Fibroblast of villous mesenchyme (primary cell): ENCODE data around the gene NHS. TPM values are rescaled to one million over a fixed set of nuclear protein-coding genes. Genes with fewer than 3 reads are reported as not detected.

Experiments used
- DNase-seq: peaks from one replicate; pipeline ENCODE4 v3.0.0-alpha.2; 2010; ENCODE audit warnings: low read depth
- H3K4me3 ChIP-seq: 2 replicates; pipeline ENCODE4 v1.5.1; 2011; ENCODE audit warnings: low read depth, mild to moderate bottlenecking, low read length
- total RNA-seq: library from RNA; depleted of rRNA; stranded (reverse); fragments of >200 nt; gene quantifications from 2 replicates; pipeline ENCODE4 v1.2.3, GENCODE V29; 2012
- TF ChIP-seq, protein P1 (sequence below): IDR thresholded peaks from 2 replicates; pipeline ENCODE4 v1.5.1; 2012; ENCODE audit warnings: low read depth, mild to moderate bottlenecking, low read length; ENCODE audit not compliant: insufficient read depth

NHS gene
- total RNA-seq, 1 donor, result 5.2 TPM

DNA sequence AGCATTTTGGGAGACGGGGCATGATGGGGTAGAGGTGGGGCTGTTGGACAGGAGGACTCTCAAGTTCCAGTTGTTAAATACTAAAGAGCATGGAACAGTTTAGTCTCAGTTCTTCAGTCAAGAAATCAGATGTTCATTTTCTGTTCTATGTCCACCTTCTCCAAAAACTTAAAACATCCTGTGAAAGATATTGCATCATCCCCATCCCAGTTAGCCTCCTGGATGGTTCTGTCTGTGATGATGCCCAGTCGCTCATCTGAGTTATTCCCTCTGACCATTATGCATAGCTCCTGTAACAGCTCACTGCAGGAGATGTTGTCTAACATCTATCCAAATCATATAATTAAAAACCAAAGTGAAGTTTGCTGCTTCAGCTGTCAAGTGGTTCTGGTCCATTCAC is 330.2 kb downstream of the NHS start:
- no peak for DNase-seq
- TF ChIP-seq, protein P1, sequence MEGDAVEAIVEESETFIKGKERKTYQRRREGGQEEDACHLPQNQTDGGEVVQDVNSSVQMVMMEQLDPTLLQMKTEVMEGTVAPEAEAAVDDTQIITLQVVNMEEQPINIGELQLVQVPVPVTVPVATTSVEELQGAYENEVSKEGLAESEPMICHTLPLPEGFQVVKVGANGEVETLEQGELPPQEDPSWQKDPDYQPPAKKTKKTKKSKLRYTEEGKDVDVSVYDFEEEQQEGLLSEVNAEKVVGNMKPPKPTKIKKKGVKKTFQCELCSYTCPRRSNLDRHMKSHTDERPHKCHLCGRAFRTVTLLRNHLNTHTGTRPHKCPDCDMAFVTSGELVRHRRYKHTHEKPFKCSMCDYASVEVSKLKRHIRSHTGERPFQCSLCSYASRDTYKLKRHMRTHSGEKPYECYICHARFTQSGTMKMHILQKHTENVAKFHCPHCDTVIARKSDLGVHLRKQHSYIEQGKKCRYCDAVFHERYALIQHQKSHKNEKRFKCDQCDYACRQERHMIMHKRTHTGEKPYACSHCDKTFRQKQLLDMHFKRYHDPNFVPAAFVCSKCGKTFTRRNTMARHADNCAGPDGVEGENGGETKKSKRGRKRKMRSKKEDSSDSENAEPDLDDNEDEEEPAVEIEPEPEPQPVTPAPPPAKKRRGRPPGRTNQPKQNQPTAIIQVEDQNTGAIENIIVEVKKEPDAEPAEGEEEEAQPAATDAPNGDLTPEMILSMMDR, result no peak
- no peak overlapping the region for H3K4me3 ChIP-seq

DNA sequence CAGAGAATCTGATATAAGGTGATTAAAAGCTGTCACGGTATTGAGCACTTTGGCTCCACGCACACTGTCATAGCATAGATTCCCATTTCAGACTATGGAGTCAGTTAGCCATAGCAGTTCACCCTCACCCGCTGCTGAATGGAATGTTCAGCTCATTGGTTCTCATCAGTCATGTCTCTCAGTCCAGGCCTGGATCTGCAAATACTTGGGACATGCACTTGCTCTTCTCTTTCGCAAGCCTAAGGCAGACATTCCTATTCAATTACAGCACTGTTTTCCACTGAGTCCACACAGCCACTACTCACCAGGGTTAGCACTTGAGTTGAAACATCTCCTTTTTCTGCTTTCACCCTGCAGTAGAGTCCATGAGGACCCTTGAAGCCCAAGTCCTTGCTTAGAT is 331.7 kb downstream of the NHS start:
- H3K4me3 ChIP-seq, result no peak overlapping the region
- DNase-seq, result peak; percentile 59
- TF ChIP-seq, protein P1, result no peak

DNA sequence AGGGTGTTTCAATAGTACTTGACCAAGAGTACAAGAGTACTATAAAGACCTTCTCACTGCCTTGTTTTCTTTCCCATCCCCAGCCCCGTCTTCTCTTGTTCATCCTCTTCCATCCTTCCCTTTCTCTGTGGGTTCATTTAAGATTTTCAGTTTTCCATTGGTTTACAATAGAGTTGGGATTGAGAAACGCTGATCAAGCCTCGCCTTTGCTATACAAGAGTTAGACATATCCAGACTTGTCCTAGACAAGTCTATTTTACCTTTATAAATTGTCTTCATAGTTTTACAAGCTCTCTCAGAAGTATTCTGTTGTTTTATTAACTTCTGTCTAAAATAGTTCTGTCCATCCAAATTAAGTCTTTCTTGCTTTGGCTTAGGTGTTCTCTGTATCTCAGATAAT is 332.7 kb downstream of the NHS start:
- no peak for DNase-seq
- no peak overlapping the region for H3K4me3 ChIP-seq
- TF ChIP-seq, protein P1, result no peak

DNA sequence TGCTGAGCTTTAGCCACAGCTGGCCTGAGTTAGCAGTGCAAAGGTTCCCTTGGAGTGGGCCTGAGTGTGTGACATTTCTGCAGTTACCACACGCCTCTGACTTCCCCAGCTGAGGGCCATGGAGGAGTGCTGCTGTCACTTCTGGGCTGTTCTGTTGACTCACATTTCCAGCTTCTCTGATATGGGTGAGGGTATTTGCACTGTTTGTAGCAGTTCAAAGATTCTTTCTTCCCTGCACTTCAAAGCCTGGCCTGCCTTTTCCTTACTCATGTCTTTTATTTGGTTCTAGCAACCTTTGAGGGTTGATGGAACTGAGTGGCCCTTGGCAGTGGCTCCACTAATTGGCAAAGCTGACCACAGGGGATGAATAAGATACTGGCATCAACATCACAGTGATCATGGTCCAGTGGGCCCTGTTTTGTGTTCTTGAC is 335.9 kb downstream of the NHS start:
- no peak overlapping the region for H3K4me3 ChIP-seq
- TF ChIP-seq, protein P1, result no peak
- no peak for DNase-seq

DNA sequence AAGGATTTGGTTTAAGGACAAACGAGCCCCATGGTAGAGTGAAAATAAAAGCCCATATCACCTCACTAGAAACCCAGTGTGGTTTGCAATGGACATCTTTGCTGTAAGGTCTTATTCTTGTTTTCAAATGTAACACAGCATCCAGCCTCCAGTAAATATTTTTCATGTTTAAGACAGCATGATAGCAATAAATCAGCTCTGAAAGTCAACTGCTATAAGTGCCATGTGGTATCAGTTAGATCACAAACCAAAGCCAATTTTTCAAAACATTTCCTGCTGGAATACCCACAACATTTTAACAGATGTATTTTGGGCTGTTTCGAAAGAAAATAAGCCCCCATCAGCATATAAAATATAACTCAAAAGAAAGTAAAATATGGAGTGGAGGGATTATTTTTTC is 338.3 kb downstream of the NHS start:
- DNase-seq, result no peak
- TF ChIP-seq, protein P1, result no peak
- no peak overlapping the region for H3K4me3 ChIP-seq

DNA sequence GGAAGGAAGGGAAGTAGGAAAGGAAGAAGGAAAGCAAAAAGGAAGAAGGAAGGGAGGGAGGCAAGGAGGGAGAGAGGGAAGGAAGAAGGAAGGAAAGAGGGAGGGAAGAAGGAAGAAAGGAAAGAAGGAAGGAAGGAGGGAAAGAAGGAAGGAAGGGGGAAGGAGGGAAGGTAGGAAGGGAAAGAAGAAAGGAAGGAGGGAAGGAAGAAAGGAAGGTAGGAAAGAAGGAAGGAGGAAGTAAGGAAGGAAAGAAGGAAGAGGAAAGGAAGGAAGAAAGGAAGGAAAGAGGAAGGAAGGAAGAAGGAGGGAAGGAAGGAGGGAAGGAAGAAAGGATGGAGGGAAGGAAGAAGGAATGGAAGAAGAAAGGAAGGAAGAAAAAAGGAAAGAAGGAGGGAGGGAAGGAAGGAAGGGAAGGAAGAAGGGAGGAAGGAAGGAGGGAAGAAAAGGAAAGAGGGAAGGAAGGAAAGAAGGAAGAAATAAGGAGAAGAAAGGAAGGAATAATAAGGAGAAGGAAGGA is 343.7 kb downstream of the NHS start:
- TF ChIP-seq, protein P1, result no peak
- no peak for DNase-seq
- H3K4me3 ChIP-seq, result no peak overlapping the region

DNA sequence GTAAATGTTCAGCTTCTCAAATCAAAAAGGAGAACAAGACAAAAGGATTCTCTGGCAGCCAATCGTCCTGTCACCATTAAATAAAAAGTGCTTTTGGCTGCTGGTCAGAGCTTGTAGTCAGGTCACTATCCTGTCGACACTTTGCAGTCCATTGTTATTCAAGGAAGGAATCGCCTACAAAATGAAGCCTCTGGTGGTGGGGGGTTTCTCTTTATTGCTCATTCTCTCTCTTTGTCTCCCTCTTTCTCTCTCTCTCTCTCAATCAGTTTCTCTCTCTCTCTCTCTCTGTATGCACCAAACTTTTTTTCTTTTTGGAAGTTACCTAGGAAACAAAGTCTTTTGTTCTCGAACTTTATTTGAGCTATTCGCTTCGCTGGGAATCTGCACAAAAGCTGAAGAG is 344.7 kb downstream of the NHS start:
- no peak overlapping the region for H3K4me3 ChIP-seq
- TF ChIP-seq, protein P1, result no peak
- DNase-seq, result no peak
